ENCODE results near the gene CRIP1. TPM values are rescaled to one million over a fixed set of nuclear protein-coding genes. Genes with fewer than 3 reads are reported as not detected.

CRIP1 gene
- total RNA-seq: 100 to 1,000 TPM; 390 to 397 TPM

GRCh38 chr14:105486163-105486973 is at the start of gene CRIP1:
TSS of gene CRIP1 (plus strand) at chr14:105486886. CDS start at chr14:105487260, 374 bp downstream.
- peaks cover 2% of the 10 kb centered on the region for H3K36me3 Mint-ChIP-seq
- POLR2A ChIA-PET: no interaction called here
- peak within 1 kb of the TSS; percentile 80 for H3K4me3 Mint-ChIP-seq
- H3K27ac Mint-ChIP-seq: peak within 1 kb of the TSS; percentile 75
- H3K9me3 Mint-ChIP-seq: no peaks in the 10 kb centered on the region
- intact Hi-C loops (cut with micrococcal nuclease): no loop called here
- peaks cover 47% of the 10 kb centered on the region for H3K4me1 Mint-ChIP-seq (ENCODE audit: low read depth)
- H3K27me3 Mint-ChIP-seq: no peaks in the 10 kb centered on the region
- DNase-seq: no peak
- CTCF ChIA-PET: interaction anchor here (0.6 to 1.1 kb wide), 3 partner anchors 38 to 116 kb away, joined by 3 to 4 read pairs (median 3); no protein-coding TSS in a partner anchor

- H3K4me1 Mint-ChIP-seq (ENCODE audit: low read depth): peaks cover 7% of the 10 kb centered on the region
- H3K9me3 Mint-ChIP-seq: no peaks in the 10 kb centered on the region
- no peak for DNase-seq
- H3K27me3 Mint-ChIP-seq: no peaks in the 10 kb centered on the region
- H3K4me3 Mint-ChIP-seq: no peak overlapping the region
- ChIA-PET POLR2A (no interaction called here), CTCF (no interaction called here)
- H3K27ac Mint-ChIP-seq: no peak overlapping the region
- H3K36me3 Mint-ChIP-seq: peaks cover 3% of the 10 kb centered on the region
- intact Hi-C loops (cut with micrococcal nuclease): no loop called here
Measured at GRCh38 chr14:105436891-105437722, 49.6 kb upstream of the CRIP1 start.

- DNase-seq: no peak
- H3K36me3 Mint-ChIP-seq: peaks cover 3% of the 10 kb centered on the region
- ChIA-PET POLR2A (no interaction called here), CTCF (no interaction called here)
- no peak overlapping the region for H3K27ac Mint-ChIP-seq
- no peak overlapping the region for H3K4me3 Mint-ChIP-seq
- no peaks in the 10 kb centered on the region for H3K9me3 Mint-ChIP-seq
- H3K27me3 Mint-ChIP-seq: no peaks in the 10 kb centered on the region
- intact Hi-C loops (cut with micrococcal nuclease): no loop called here
- peaks cover 7% of the 10 kb centered on the region for H3K4me1 Mint-ChIP-seq (ENCODE audit: low read depth)
Measured at GRCh38 chr14:105437723-105438500, 48.8 kb upstream of the CRIP1 start.

GRCh38 chr14:105439179-105439578 is 47.5 kb upstream of the CRIP1 start:
- H3K4me3 Mint-ChIP-seq: no peak overlapping the region
- H3K36me3 Mint-ChIP-seq: peaks cover 3% of the 10 kb centered on the region
- POLR2A ChIA-PET: no interaction called here
- CTCF ChIA-PET: no interaction called here
- H3K27me3 Mint-ChIP-seq: no peaks in the 10 kb centered on the region
- intact Hi-C loops (cut with micrococcal nuclease): no loop called here
- no peak for DNase-seq
- no peaks in the 10 kb centered on the region for H3K9me3 Mint-ChIP-seq
- H3K27ac Mint-ChIP-seq: no peak overlapping the region
- H3K4me1 Mint-ChIP-seq (ENCODE audit: low read depth): peaks cover 7% of the 10 kb centered on the region

- H3K27me3 Mint-ChIP-seq: no peaks in the 10 kb centered on the region
- intact Hi-C loops (cut with micrococcal nuclease): no loop called here
Measured at GRCh38 chr14:105439710-105440553, 46.8 kb upstream of the CRIP1 start.

GRCh38 chr14:105440554-105440900 is 46.2 kb upstream of the CRIP1 start:
- intact Hi-C loops (cut with micrococcal nuclease): no loop called here
- H3K4me1 Mint-ChIP-seq (ENCODE audit: low read depth): peaks cover 3% of the 10 kb centered on the region

More at GRCh38 chr14:105439710-105440553, 46.8 kb upstream of the CRIP1 start:
- Mint-ChIP-seq H3K4me1 (ENCODE audit: low read depth) (peaks cover 4% of the 10 kb centered on the region), H3K9me3 (no peaks in the 10 kb centered on the region), H3K36me3 (peaks cover 3% of the 10 kb centered on the region), H3K4me3 (no peak overlapping the region), H3K27ac (no peak overlapping the region)
- POLR2A ChIA-PET: no interaction called here
- DNase-seq: no peak
- CTCF ChIA-PET: no interaction called here

GRCh38 chr14:105440992-105441391 is 45.7 kb upstream of the CRIP1 start:
- Mint-ChIP-seq H3K27me3 (no peaks in the 10 kb centered on the region), H3K9me3 (no peaks in the 10 kb centered on the region), H3K27ac (no peak overlapping the region), H3K4me1 (ENCODE audit: low read depth) (peaks cover 3% of the 10 kb centered on the region), H3K4me3 (no peak overlapping the region), H3K36me3 (peaks cover 3% of the 10 kb centered on the region)
- intact Hi-C loops (cut with micrococcal nuclease): no loop called here
- ChIA-PET POLR2A (no interaction called here), CTCF (no interaction called here)
- no peak for DNase-seq

More at GRCh38 chr14:105440554-105440900, 46.2 kb upstream of the CRIP1 start:
- Mint-ChIP-seq H3K9me3 (no peaks in the 10 kb centered on the region), H3K27me3 (no peaks in the 10 kb centered on the region), H3K36me3 (peaks cover 3% of the 10 kb centered on the region), H3K27ac (no peak overlapping the region), H3K4me3 (no peak overlapping the region)
- CTCF ChIA-PET: no interaction called here
- DNase-seq: no peak
- POLR2A ChIA-PET: no interaction called here

- no peak overlapping the region for H3K27ac Mint-ChIP-seq
- peaks cover 3% of the 10 kb centered on the region for H3K36me3 Mint-ChIP-seq
- ChIA-PET CTCF (no interaction called here), POLR2A (no interaction called here)
- no peaks in the 10 kb centered on the region for H3K9me3 Mint-ChIP-seq
- H3K4me3 Mint-ChIP-seq: no peak overlapping the region
- no peak for DNase-seq
- no peaks in the 10 kb centered on the region for H3K27me3 Mint-ChIP-seq
- intact Hi-C loops (cut with micrococcal nuclease): no loop called here
- H3K4me1 Mint-ChIP-seq (ENCODE audit: low read depth): no peaks in the 10 kb centered on the region
Measured at GRCh38 chr14:105442125-105442524, 44.6 kb upstream of the CRIP1 start.

GRCh38 chr14:105442834-105443233 is 43.9 kb upstream of the CRIP1 start:
- no peak overlapping the region for H3K27ac Mint-ChIP-seq
- no peaks in the 10 kb centered on the region for H3K4me1 Mint-ChIP-seq (ENCODE audit: low read depth)
- no peak overlapping the region for H3K4me3 Mint-ChIP-seq
- ChIA-PET POLR2A (no interaction called here), CTCF (no interaction called here)
- H3K9me3 Mint-ChIP-seq: no peaks in the 10 kb centered on the region
- no peaks in the 10 kb centered on the region for H3K27me3 Mint-ChIP-seq
- intact Hi-C loops (cut with micrococcal nuclease): no loop called here
- no peak for DNase-seq
- H3K36me3 Mint-ChIP-seq: peaks cover 3% of the 10 kb centered on the region

GRCh38 chr14:105444859-105445258 is 41.8 kb upstream of the CRIP1 start:
- ChIA-PET POLR2A (no interaction called here), CTCF (interaction anchor here (0.8 to 1.4 kb wide), 2 partner anchors 74 to 309 kb away, joined by 3 to 5 read pairs; no protein-coding TSS in a partner anchor)
- no peaks in the 10 kb centered on the region for H3K4me1 Mint-ChIP-seq (ENCODE audit: low read depth)
- H3K9me3 Mint-ChIP-seq: no peaks in the 10 kb centered on the region
- H3K27me3 Mint-ChIP-seq: no peaks in the 10 kb centered on the region
- H3K4me3 Mint-ChIP-seq: no peak overlapping the region
- DNase-seq: no peak
- H3K36me3 Mint-ChIP-seq: peaks cover 3% of the 10 kb centered on the region
- no peak overlapping the region for H3K27ac Mint-ChIP-seq
- intact Hi-C loops (cut with micrococcal nuclease): no loop called here

GRCh38 chr14:105445290-105445689 is 41.4 kb upstream of the CRIP1 start:
- Mint-ChIP-seq H3K27ac (no peak overlapping the region), H3K36me3 (peaks cover 6% of the 10 kb centered on the region), H3K4me1 (ENCODE audit: low read depth) (no peaks in the 10 kb centered on the region), H3K27me3 (no peaks in the 10 kb centered on the region), H3K4me3 (no peak overlapping the region), H3K9me3 (no peaks in the 10 kb centered on the region)
- ChIA-PET CTCF (interaction anchor here (0.8 to 1.4 kb wide), 2 partner anchors 74 to 310 kb away, joined by 3 to 5 read pairs; no protein-coding TSS in a partner anchor), POLR2A (interaction anchor here (0.5 kb wide), 1 partner anchor 17 kb away, joined by 3 read pairs; no protein-coding TSS in a partner anchor)
- no peak for DNase-seq
- intact Hi-C loops (cut with micrococcal nuclease): no loop called here
